GM18951 (cell line): ENCODE measurements around the gene LTBP2.

ENCODE experiments used
- POLR2A ChIP-seq: IDR thresholded peaks from 4 replicates; pipeline ENCODE4 v1.6.1; 2011; ENCODE audit warnings: mild to moderate bottlenecking; ENCODE audit not compliant: insufficient read length, insufficient read depth; ENCODE audit errors: extremely low read depth
- in situ Hi-C: fragments of 300-500 bp; cut with MboI; formaldehyde crosslinking; loops from one replicate; pipeline ENCODE4 v1.12.0; 2022; ENCODE audit warnings: low sequenced_read_pairs, mixed read lengths, inconsistent platforms; ENCODE audit not compliant: unreplicated experiment

Gene LTBP2

GRCh38 chr14:74575507-74575906 is 36.5 kb downstream of the LTBP2 start:
- no peak for TF ChIP-seq POLR2A
- in situ Hi-C loops, result no loop called here

GRCh38 chr14:74574706-74575105 is 37.3 kb downstream of the LTBP2 start:
- in situ Hi-C loops, result no loop called here
- no peak for TF ChIP-seq POLR2A

- in situ Hi-C loops, result no loop called here
- no peak for TF ChIP-seq POLR2A
These were observed 38.0 kb downstream of the LTBP2 start for GRCh38 chr14:74574090-74574433.

GRCh38 chr14:74573421-74574089 is 38.5 kb downstream of the LTBP2 start:
- TF ChIP-seq POLR2A, result no peak
- in situ Hi-C loops, result no loop called here

GRCh38 chr14:74572726-74573301 is 39.2 kb downstream of the LTBP2 start:
- TF ChIP-seq POLR2A, result no peak
- in situ Hi-C loops, result no loop called here

GRCh38 chr14:74571901-74572725 is 39.9 kb downstream of the LTBP2 start:
- TF ChIP-seq POLR2A, result no peak
- in situ Hi-C loops, result no loop called here

GRCh38 chr14:74571441-74571841 is 40.6 kb downstream of the LTBP2 start:
- no peak for TF ChIP-seq POLR2A
- in situ Hi-C loops, result no loop called here

- in situ Hi-C loops, result no loop called here
- TF ChIP-seq POLR2A, result no peak
These were observed 41.3 kb downstream of the LTBP2 start for GRCh38 chr14:74570696-74571095.

- in situ Hi-C loops, result no loop called here
These were observed 42.0 kb downstream of the LTBP2 start for GRCh38 chr14:74569806-74570591.

GRCh38 chr14:74569387-74569786 is 42.6 kb downstream of the LTBP2 start:
- in situ Hi-C loops, result no loop called here
- no peak for TF ChIP-seq POLR2A

More at GRCh38 chr14:74569806-74570591, 42.0 kb downstream of the LTBP2 start:
- TF ChIP-seq POLR2A, result no peak

GRCh38 chr14:74568911-74569310 is 43.1 kb downstream of the LTBP2 start:
- TF ChIP-seq POLR2A, result no peak
- in situ Hi-C loops, result no loop called here

GRCh38 chr14:74568380-74568649 is 43.7 kb downstream of the LTBP2 start:
- in situ Hi-C loops, result no loop called here
- TF ChIP-seq POLR2A, result no peak

GRCh38 chr14:74567646-74568379 is 44.2 kb downstream of the LTBP2 start:
- in situ Hi-C loops, result no loop called here
- no peak for TF ChIP-seq POLR2A
